Bronchial epithelial cell (primary cell): ENCODE data around the gene CTRL. TPM values are rescaled to one million over a fixed set of nuclear protein-coding genes. Genes with fewer than 3 reads are reported as not detected.

Experiments used
- DNase-seq: peaks from one replicate; pipeline ENCODE4 v3.0.0-alpha.2; 2010; ENCODE audit warnings: low read depth
- FAIRE-seq: peaks from 2 replicates; lab custom pipeline; 2011; peaks lifted over from hg19 to GRCh38; lab: Jason Lieb, UNC
- H3K27me3 ChIP-seq: 2 replicates; pipeline ENCODE4 v1.5.1; 2011; ENCODE audit warnings: low read length; ENCODE audit not compliant: control insufficient read depth, insufficient read depth
- H3K36me3 ChIP-seq: 2 replicates; pipeline ENCODE4 v1.5.1; 2011; ENCODE audit warnings: low read length; ENCODE audit not compliant: control insufficient read depth, insufficient read depth
- H3K4me3 ChIP-seq: 2 replicates; pipeline ENCODE4 v1.5.1; 2011; ENCODE audit warnings: mild to moderate bottlenecking, low read depth, low read length, control low read depth
- total RNA-seq: library from RNA; depleted of rRNA; stranded (reverse); fragments of >200 nt; gene quantifications from 2 replicates; pipeline ENCODE4 v1.2.1, GENCODE V29; 2014
- TF ChIP-seq, protein P1 (sequence below): IDR thresholded peaks from 2 replicates; pipeline ENCODE4 v1.5.1; 2011; ENCODE audit warnings: mild to moderate bottlenecking, moderate library complexity, low read length, control low read depth, inconsistent platforms; ENCODE audit not compliant: insufficient read depth, severe bottlenecking

The CTRL gene
- 0.26 TPM in 2 replicates for total RNA-seq

DNA sequence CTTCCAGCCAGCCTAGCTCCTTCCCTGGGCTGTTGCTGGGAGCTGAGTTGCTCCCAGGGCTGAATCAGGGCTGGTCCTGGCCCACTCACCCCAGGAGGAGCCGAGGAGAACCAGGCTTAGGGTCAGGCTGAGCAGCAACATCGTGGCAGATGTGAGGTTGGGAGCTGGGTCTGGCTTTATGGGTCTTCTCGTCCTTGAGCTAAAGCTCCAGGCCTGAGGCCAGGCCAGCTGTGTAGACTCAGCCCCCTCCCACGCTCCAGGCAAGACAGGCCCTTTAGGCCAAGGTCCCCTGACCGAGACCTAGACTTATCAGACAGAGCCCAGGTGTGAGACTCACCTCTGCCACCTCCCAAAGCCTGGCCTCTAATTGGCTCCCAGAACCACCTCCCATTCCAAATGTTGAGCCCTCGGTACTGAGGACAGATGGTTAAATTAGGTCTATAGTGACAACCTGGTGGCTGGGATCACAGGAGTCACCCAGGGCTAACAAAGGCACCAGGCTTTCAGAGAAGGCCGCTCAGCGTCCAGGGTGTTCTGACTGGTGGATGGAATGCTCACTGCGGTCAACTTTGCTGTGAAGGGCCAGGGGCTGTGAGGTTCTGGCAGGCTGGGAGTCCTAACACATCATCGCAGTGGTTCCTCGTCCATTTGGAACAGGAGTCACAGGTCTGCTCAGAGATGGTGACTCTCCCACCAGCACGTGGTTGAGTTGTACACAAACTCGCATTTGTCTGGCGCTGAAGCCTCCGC, at the start of gene CTRL:
Gene CTRL (minus strand): TSS at position 151 of the 750 bp plus-strand sequence. CDS start 10 bp downstream, at position 141.
- TF ChIP-seq, protein P1, sequence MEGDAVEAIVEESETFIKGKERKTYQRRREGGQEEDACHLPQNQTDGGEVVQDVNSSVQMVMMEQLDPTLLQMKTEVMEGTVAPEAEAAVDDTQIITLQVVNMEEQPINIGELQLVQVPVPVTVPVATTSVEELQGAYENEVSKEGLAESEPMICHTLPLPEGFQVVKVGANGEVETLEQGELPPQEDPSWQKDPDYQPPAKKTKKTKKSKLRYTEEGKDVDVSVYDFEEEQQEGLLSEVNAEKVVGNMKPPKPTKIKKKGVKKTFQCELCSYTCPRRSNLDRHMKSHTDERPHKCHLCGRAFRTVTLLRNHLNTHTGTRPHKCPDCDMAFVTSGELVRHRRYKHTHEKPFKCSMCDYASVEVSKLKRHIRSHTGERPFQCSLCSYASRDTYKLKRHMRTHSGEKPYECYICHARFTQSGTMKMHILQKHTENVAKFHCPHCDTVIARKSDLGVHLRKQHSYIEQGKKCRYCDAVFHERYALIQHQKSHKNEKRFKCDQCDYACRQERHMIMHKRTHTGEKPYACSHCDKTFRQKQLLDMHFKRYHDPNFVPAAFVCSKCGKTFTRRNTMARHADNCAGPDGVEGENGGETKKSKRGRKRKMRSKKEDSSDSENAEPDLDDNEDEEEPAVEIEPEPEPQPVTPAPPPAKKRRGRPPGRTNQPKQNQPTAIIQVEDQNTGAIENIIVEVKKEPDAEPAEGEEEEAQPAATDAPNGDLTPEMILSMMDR = no peak
- Histone ChIP-seq H3K4me3 (no peak within 1 kb of the TSS), H3K36me3 (peaks cover 13% of the 10 kb centered on the region), H3K27me3 (no peaks in the 10 kb centered on the region)
- DNase-seq (no peak), FAIRE-seq (no peak)

DNA sequence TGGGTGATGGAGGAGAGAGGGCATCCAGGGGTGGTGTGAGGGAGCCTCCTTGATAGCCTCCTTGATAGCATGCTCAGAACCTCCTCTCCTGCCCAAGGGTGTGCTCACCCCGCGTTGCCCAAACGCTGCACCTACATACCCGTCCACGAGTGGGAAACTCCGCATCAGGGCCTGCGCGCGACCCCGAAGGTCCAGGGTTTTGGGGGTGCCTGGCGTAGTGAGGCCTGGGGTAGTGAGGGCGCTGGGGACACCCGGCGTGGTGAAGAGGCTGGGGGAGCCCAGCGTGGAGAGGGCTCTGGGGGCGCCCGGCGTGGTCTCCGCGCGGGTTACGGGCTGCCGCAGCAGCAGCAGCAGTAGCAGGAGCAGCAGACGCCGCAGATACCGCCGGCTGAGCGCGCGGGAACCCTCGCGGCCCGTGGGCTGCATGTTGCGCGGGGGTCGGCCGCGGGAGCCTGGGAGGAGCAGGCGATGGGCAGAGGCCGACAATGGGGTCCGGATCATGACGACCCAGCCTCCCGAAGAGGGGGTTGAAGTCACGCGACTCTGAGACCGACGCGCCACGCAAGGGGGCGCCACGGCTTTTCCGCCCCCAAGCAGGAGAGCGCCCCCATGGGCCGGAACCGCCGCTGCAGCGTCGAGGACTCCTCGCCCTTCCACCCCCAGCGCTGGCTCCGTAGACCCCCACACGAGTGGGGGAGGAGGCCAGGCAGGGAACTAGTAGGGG, 48.5 kb upstream of the CTRL start, which contains the start of gene DPEP3:
Gene DPEP3 (minus strand): TSS at position 545 of the 724 bp plus-strand sequence. CDS start 119 bp downstream, at position 426.
- FAIRE-seq = no peak
- Histone ChIP-seq H3K4me3 (no peak within 1 kb of the TSS), H3K36me3 (no peaks in the 10 kb centered on the region), H3K27me3 (peaks cover 4% of the 10 kb centered on the region)
- TF ChIP-seq, protein P1 = peak; percentile 7
- DNase-seq = no peak

- Histone ChIP-seq H3K36me3 (no peaks in the 10 kb centered on the region), H3K27me3 (peaks cover 4% of the 10 kb centered on the region), H3K4me3 (no peak overlapping the region)
- no peak for DNase-seq
- TF ChIP-seq, protein P1 = no peak
- FAIRE-seq = no peak
Measured at GRCh38 chr16:67977469-67978227, 46.0 kb upstream of the CTRL start.

GRCh38 chr16:67977005-67977404, 45.3 kb upstream of the CTRL start:
- Histone ChIP-seq H3K36me3 (no peaks in the 10 kb centered on the region), H3K4me3 (no peak overlapping the region), H3K27me3 (peaks cover 4% of the 10 kb centered on the region)
- FAIRE-seq = no peak
- TF ChIP-seq, protein P1 = no peak
- DNase-seq = no peak

DNA sequence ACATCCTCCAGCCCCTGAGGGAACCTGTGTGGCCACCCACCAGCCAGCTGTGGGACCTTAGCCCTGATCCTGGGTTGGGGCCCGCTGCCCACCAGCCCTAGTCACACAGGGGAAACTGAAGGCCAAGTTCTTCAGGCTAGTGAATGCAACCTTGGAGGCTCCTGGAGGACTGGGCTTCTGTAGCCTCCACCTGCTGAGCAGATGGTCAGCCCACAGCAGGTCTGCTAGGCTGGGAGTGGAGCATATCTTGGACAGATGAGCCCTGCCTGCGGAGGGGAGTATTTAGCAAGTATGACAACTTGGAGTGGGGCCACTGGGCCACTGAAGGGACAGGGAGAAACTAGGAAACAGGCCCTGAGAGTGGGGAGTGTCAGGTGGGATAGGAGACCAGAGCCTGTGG, 44.5 kb upstream of the CTRL start:
- peaks cover 4% of the 10 kb centered on the region for H3K27me3 ChIP-seq
- no peak for DNase-seq
- H3K4me3 ChIP-seq = no peak overlapping the region
- FAIRE-seq = no peak
- no peaks in the 10 kb centered on the region for H3K36me3 ChIP-seq
- TF ChIP-seq, protein P1 = no peak
